ENCODE data around the gene TBC1D10B. TPM values are rescaled to one million over a fixed set of nuclear protein-coding genes. Genes with fewer than 3 reads are reported as not detected.

Gene TBC1D10B
- polyA plus RNA-seq, 3 donors = 12.2 to 36.0 (median 13.8) TPM

DNA sequence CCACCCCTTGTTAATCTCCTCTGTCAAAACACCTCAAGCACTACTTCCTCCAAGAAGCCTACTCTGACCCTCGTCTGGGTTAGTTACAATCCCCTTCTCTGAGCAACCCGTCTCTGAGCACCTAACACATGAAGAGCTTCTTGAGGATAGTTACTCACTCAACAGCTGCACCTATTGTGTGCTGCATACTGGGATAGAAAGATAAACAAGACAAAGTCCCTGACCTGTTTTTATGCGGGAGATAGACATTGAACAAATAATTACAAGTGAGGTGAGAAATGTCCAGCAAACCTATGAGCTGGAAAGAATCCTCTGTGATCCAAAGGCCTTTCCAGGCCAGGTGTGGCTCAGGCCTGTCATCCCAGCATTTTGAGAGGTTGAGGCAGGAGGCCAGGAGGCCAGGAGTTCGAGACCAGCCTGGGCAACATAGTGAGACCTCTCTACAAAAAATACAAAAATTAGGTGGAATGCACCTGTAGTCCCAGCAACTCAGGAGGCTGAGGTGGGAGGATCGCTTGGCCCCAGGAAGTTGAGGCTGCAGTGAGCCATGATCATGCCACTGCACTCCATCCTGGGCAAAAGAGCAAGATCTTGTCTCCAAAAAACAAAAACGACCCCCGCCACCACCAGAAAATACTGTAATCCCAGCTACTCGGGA, 31.6 kb upstream of the TBC1D10B start:
- H3K4me3 Mint-ChIP-seq = peak overlapping the region in 1 of 2 donors; percentile 45
- Histone ChIP-seq H3K27ac (ENCODE audit: low read depth in 1 of 2, low read length in 2 of 2) (no peak overlapping the region), H3K79me2 (ENCODE audit: insufficient read depth, low read length) (no peaks in the 10 kb centered on the region), H4K20me1 (ENCODE audit: insufficient read depth, low read length) (no peaks in the 10 kb centered on the region), H3K4me1 (ENCODE audit: control insufficient read depth in 1 of 2, insufficient read depth in 2 of 2, low read length in 2 of 2) (peaks cover 22 to 32% of the 10 kb centered on the region in 2 donors), H3K9me3 (replicated peaks in 1 of 2; ENCODE audit: control insufficient read depth in 1 of 2, insufficient read depth in 1 of 2, low read length in 2 of 2) (no peaks in the 10 kb centered on the region), H3K9ac (ENCODE audit: insufficient read depth, low read length, poor library complexity, severe bottlenecking) (no peak overlapping the region), H3K4me2 (replicated peaks; ENCODE audit: extremely low read depth, low read length, poor library complexity, severe bottlenecking) (no peak overlapping the region), H2AFZ (ENCODE audit: insufficient read depth, low read depth, low read length, poor library complexity, severe bottlenecking) (no peak overlapping the region), H3K4me3 (replicated peaks in 1 of 3; ENCODE audit: low read depth in 2 of 3, low read length in 3 of 3) (no peak overlapping the region), H3K27me3 (ENCODE audit: control insufficient read depth in 2 of 2, insufficient read depth in 2 of 2, low read length in 2 of 2) (no peaks in the 10 kb centered on the region), H3K36me3 (replicated peaks in 1 of 2; ENCODE audit: control insufficient read depth in 1 of 2, insufficient read depth in 2 of 2, low read length in 2 of 2) (no peaks in the 10 kb centered on the region)
- H3K27me3 Mint-ChIP-seq (ENCODE audit: low read depth in 3 of 3) = peaks cover 1 to 16% (median 10%) of the 10 kb centered on the region in 3 donors
- TF ChIP-seq, protein P1, sequence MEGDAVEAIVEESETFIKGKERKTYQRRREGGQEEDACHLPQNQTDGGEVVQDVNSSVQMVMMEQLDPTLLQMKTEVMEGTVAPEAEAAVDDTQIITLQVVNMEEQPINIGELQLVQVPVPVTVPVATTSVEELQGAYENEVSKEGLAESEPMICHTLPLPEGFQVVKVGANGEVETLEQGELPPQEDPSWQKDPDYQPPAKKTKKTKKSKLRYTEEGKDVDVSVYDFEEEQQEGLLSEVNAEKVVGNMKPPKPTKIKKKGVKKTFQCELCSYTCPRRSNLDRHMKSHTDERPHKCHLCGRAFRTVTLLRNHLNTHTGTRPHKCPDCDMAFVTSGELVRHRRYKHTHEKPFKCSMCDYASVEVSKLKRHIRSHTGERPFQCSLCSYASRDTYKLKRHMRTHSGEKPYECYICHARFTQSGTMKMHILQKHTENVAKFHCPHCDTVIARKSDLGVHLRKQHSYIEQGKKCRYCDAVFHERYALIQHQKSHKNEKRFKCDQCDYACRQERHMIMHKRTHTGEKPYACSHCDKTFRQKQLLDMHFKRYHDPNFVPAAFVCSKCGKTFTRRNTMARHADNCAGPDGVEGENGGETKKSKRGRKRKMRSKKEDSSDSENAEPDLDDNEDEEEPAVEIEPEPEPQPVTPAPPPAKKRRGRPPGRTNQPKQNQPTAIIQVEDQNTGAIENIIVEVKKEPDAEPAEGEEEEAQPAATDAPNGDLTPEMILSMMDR (IDR thresholded peaks at IDR 0.05) = no peak
- intact Hi-C loops (cut with micrococcal nuclease) = loop anchor here in 1 of 2 donors (10.0 kb wide), 1 partner anchor 47 kb away; the partner anchor contains the start of gene CD2BP2
- no peak for DNase-seq
- peaks cover 29% of the 10 kb centered on the region for H3K4me1 Mint-ChIP-seq
- peaks cover 5 to 13% of the 10 kb centered on the region in 2 donors for H3K36me3 Mint-ChIP-seq
- H3K27ac Mint-ChIP-seq = no peak overlapping the region
- 97% methylated on average over 5 of the region's 8 CpGs for WGBS (ENCODE audit: insufficient coverage)
- peaks cover 0 to 2% (median 0%) of the 10 kb centered on the region in 7 donors for H3K9me3 Mint-ChIP-seq

DNA sequence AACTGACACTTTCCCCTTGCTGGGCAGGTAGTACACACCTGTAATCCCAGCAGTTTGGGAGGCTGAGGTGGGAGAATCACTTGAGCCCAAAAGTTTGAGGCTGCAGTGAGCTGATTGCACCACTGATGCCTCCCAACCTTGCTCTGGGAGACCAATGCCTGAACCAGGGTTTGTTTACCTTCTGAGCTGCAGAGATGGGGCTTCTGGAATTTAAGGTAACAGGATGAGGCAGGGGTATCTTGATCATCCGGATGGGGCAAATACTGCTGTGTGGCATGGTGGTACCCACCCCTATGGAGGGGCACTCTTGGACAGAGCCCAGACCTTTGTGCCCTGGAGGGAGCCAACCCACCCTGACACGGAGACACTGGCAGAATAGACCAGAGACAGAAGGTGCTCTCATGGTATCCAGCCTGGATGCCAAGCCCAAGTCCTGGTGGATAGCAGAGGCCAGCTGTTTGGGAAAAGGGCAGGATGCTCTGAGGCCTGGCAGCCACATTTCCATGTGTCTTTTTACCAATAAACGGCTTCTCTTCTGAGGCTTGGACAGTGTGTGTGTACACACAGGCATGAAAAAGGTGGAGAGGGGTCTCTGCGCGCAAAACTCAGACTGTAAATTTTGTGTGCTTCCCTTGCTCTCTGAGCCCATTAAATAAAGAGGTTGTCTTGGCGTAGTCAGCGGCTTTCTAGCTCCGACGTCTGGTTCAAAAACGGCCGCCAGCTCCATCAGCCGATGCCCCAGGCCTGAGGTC, 29.3 kb upstream of the TBC1D10B start:
- Histone ChIP-seq H3K9ac (ENCODE audit: insufficient read depth, low read length, poor library complexity, severe bottlenecking) (peak overlapping the region; percentile 76), H3K4me2 (replicated peaks; ENCODE audit: extremely low read depth, low read length, poor library complexity, severe bottlenecking) (peak overlapping the region; percentile 84), H3K4me1 (ENCODE audit: control insufficient read depth in 1 of 2, insufficient read depth in 2 of 2, low read length in 2 of 2) (peaks cover 28 to 39% of the 10 kb centered on the region in 2 donors), H3K36me3 (replicated peaks in 1 of 2; ENCODE audit: control insufficient read depth in 1 of 2, insufficient read depth in 2 of 2, low read length in 2 of 2) (no peaks in the 10 kb centered on the region), H3K27ac (ENCODE audit: low read depth in 1 of 2, low read length in 2 of 2) (no peak overlapping the region), H4K20me1 (ENCODE audit: insufficient read depth, low read length) (no peaks in the 10 kb centered on the region), H2AFZ (ENCODE audit: insufficient read depth, low read depth, low read length, poor library complexity, severe bottlenecking) (peak overlapping the region; percentile 97), H3K27me3 (ENCODE audit: control insufficient read depth in 2 of 2, insufficient read depth in 2 of 2, low read length in 2 of 2) (no peaks in the 10 kb centered on the region), H3K9me3 (replicated peaks in 1 of 2; ENCODE audit: control insufficient read depth in 1 of 2, insufficient read depth in 1 of 2, low read length in 2 of 2) (no peaks in the 10 kb centered on the region), H3K4me3 (replicated peaks in 1 of 3; ENCODE audit: low read depth in 2 of 3, low read length in 3 of 3) (peak overlapping the region; percentile 58 to 89 (median 83)), H3K79me2 (ENCODE audit: insufficient read depth, low read length) (no peaks in the 10 kb centered on the region)
- intact Hi-C loops (cut with micrococcal nuclease) = loop anchor here in 1 of 2 donors (10.0 kb wide), 1 partner anchor 45 kb away; the partner anchor contains the start of gene CD2BP2
- no peak for DNase-seq
- H3K4me1 Mint-ChIP-seq = peaks cover 43% of the 10 kb centered on the region
- peaks cover 0 to 2% (median 0%) of the 10 kb centered on the region in 7 donors for H3K9me3 Mint-ChIP-seq
- peak overlapping the region; percentile 92 for H3K4me3 Mint-ChIP-seq
- peaks cover 2 to 18% (median 10%) of the 10 kb centered on the region in 3 donors for H3K27me3 Mint-ChIP-seq (ENCODE audit: low read depth in 3 of 3)
- H3K27ac Mint-ChIP-seq = peak overlapping the region in 4 of 7 donors; percentile 4 to 74 (median 56)
- H3K36me3 Mint-ChIP-seq = peaks cover 5 to 13% of the 10 kb centered on the region in 2 donors
- 15% methylated on average over 9 of the region's 12 CpGs for WGBS (ENCODE audit: insufficient coverage)
- TF ChIP-seq, protein P1 (IDR thresholded peaks at IDR 0.05) = no peak
